GM19467 (cell line): ENCODE data around the gene PAM16.
"Not testable (repeated sequence)": the region's sequence is repeated elsewhere in the genome, so short reads cannot be mapped to it uniquely, and the experiment has no call there.

Experiments
- ATAC-seq: cut with Tn5 transposase; IDR thresholded peaks from one replicate; pipeline ENCODE4 v1.9.1; 2021; ENCODE audit warnings: mild to moderate bottlenecking, moderate library complexity; ENCODE audit not compliant: unreplicated experiment

PAM16 gene

DNA sequence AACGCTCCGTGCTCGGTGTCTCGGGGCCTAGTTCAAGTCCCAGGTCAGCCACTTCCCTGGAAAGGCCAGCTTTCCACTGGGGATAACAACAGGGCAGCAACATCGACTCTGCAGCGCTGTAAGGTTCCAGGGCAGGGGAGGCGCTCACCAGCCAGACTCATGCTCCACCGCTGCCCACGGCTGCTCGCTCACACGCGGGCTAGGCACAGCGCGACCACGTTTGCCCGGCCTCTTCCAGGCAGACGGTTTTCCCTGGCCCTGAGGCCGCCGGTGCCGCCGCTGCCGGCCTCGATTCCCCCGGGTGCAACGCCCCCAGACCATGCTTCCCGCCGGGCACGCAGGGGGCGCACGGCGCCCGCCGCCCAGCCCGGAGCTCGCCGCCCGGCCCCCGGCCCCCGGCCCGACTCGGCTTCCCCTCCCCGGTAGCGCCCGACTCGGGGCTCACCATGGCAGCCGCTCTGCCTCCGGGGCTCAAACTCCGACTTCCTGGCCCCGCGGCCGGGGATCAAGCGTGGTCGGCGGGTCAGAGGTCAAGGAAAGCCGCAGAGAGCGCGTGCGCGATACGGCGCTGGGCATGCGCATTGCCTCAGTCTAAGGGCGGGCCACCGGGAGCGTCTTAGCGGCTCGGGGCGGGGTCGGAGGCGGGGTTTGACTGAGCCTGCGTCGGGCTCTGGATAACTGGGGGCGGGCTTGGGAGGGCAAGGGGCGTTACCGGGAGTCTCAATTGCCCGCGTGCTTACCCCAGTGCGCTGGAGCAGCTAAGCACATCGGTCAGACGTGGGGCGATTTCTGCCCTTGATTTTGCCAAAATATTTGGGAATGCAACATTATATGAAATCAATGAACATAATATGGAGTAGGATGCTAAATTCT lies at the start of gene PAM16:
PAM16 (minus strand) TSS at position 535 of the 873 bp plus-strand sequence; CDS start at position 448, 87 bp downstream.
- peak; percentile 81 for ATAC-seq

DNA sequence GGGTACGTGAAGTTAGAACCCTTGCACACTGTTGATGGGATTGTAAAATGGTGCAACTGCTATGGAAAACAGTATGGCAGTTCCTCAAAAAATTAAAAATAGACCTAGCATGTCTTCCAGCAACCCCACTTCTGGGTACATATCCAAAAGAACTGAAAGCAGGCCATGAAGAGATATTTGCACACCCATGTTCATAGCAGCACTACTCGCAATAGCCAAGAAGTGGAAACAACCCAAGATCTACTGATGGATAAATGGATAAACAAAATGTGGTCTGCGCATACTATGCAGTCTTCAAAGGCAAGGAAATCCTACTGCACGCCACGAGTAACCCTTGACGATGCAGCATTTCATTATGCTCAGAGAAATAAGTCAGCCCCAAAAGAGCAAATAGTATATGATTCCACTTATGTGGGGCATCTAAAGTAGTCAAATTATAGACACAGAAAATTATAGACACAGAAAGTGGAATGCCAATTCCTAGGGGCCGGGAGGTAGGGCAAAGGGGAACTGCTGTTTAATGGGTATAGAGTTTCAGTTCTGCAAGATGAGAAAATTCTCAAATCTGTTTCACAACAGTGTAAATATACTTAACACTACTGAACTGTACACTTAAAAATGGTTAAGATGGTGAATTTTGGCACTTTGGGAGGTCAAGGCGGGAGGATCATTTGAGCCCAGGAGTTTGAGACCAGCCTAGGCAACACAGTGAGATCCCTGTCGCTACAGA lies 48.0 kb upstream of the PAM16 start:
- no peak for ATAC-seq

DNA sequence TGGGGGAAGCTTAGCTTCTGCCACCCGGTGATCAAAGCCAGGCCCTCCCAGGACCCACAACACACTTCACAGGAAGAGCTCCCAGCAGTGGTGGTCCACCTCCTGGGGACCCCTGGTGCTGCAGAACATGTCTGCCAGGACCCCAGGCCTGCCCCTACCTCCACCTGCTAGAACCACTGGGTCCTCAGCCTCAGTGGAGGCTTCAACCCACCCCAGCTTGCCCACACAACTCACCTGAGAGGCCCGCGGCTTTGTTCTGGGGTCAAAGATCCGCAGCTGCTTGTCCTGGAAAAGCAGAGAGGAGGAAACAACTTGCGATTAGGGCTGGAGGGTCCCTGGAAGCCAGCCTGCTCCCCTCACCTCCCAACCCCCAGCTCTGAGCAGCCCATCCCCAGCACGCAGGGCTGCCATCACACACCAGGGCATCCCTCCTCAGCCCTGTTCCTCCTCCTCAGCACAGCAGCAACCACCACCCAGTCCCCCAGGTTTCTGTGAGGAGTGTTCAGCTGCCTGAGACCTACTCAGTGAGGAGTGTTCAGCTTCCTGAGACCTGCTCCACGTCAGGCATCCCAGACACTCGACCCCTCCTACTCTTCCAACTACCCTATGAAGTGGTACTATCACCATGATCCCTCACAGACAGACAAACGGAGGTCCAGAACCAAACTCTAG lies 44.1 kb upstream of the PAM16 start:
- ATAC-seq, result no peak

DNA sequence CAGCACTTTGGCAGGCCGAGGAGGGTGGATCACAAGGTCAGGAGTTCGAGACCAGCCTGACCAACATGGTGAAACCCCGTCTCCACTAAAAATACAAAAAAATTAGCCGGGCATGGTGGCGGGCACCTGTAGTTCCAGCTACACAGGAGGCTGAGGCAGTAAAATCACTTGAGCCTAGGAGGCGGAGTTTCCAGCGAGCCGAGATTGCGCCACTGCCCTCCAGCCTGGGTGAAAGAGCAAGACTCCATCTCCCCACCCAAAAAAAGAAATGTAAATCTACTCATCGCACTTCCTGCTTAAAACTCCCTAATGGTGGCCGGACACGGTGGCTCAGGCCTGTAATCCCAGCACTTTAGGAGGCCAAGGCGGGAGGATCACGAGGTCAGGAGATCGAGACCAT lies 42.7 kb upstream of the PAM16 start:
- ATAC-seq, result not testable (repeated sequence)

DNA sequence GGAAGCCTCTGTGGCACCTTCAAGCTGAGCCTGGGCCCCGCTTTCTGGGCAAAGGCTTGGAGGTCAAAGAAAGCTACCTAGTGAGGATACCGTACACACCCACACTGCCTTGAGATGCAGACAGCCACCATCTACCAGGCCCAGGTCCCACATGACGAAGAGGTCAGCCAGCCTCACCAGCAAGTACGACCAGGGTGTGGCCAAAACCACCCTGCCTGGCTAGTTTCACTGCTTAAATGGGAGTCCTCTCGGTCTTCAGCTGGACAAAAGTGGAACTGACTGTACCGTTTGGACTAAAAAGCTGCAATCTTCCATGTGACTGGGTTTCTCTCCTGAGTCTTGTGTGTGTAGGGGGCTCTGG lies 42.1 kb upstream of the PAM16 start:
- no peak for ATAC-seq

DNA sequence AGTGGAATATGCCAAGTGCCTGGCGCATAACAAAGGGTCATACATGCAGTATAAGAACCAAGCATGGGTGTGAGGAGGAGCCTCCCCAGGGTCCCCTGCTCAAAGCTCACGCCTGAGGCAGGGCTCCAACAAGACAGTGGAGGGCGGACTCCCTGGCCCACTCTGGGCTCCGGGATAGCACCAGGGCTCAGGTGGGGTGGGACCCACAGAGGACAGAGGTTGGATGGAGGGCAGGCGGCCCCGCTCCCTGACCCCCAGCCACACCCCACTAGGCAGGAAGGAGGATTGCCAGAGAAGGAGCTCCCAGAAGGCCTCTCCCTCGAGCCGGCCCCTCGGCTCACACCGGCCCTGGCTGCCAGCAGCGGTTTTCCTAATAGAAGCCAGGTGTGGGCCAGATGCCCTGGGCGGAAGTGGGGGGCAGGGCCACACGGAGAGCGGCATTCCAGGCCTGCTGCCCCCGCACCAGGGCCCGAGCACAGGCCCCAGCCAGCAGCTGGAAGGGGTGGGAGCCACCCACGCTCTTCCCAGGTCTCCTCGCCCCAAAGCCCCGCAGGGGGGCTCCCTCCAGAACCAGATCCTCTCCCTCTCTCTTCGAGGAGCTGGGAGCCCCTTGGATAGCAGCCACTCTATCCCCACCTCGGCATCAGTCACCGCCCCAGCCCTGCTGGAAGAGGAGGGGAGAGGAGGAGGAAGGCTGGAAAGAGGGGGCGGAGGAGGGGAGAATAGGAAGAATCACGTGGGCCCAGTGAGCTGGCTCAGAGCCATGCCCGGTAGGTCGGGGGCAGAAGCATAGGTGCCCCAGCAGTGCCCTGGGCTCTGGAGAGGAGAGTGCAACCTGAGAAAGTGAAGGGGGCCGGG lies 41.5 kb upstream of the PAM16 start:
- no peak for ATAC-seq

DNA sequence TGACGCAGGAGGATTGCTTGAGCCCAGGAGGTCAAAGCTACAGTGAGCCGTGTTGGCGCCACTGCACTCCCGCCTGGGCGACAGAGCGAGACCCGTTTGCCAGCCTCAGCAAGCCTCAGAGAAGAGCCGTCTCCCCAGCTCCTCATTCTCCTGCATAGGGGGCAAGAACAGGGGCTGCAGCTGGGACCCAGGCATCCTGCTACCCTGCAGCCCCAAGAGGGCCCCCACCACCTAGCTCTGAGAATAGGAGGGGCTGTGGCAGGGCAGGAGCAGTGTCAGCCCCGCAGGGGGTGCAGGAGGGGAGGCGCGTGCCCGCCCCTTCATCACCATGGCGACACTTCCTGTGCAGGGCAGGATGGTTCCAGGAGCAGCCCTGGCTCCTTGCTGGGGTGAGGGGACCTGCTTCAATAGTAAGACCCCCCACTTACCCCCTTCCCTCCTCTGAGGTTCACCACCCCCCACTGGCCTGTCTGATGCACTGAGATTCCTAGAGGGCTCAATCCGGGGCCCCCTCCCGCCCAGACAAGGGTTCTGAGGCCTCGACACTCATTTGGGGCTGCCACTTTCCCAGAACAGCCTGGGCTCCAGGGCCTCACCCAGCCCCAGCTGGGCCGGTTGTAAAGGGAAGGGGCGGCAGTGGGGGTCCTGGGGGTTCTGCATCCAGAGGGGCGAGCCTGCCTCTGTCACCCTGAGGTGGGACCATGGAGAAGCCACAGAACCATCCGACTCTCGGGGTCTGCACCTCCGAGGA lies 40.7 kb upstream of the PAM16 start:
- ATAC-seq, result no peak

DNA sequence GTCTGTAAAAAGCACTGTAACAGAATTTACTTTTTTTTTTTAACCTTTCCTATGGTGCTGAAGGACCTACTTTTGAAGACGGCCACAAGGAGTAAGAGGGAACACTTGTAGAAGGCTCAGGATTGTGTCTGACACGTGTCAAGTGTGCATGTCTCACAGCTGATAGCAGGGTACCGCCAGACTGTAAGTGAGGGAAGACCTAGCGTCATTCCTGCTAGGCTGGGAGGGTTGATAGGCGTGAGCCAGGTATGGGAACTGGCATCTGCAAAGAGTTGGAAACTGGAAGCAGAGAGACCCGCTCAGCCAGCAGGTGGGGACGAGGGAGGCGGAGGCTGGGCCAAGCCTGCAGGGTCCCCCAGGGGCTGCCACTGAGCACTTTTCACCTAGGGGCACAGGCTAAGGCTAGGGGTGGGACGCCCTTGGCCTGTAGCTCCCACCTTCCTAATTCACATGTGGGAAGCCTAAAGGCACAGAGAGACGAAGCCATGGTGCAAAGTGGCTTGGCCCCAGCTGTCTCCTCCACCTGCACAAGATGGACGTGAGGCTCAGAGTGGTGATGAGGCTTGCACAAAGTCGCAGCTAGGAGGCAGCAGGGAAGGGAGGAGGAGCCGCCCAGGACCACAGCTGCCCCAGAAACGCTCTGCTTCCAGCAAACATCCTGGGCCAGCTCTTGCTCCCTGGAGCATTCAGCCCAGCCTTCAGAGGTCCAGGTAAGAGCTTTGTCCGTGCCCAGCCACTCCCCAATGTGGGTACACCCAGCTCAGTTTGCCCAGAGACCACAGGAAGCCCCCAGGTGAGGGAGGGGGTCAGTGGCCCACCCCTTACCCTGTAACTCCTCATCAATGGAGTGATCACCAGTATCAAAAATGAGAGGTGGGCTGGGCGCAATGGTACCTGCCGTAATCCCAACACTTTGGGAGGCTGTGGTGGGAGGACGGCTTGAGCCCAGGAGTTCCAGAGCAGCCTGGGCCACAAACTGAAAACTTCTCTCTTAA lies 39.4 kb upstream of the PAM16 start:
- no peak for ATAC-seq

DNA sequence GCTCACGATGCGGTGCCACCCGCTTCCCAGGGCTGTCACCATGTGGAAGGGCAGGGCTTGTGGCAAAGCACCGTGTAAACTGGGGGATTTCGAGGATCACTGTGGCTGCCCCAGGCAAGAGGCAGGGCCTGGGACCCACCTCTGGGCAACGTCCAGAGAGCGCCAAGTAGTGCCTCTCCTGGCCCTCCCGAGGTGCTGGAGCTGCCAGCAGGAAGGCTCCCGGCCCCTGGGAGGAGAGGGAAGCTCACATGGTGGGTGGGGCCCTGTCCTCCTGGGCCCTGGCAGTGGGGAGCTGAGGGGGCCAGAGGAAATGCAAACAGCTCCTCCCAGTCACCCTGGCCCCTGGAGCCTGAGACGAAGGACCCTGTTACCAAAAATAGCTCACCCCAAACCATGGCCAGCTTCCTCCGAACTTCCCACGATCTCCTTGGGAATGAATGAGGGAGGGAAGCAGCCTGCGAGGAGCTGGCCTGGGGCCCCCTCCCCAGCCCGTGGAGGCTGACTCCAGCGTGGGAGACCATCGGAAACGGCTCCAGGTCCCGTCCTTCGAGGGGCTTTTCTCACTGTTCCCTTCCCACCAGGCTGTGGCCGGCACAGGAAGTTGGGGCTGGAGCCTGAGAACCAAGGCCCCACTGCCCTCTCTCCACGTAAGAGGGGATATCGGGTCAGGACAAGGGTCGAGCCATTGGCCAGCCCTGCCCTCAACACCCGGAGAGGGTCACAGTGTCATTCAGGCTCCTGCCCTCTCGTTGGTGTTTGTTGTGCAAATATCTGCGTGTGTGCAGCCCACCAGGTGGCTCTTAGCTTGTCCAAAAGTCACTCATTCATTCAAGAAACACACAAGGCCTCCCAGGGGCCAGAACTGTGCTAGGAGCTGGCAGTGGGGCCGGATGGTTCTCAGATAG lies 38.2 kb upstream of the PAM16 start:
- no peak for ATAC-seq

DNA sequence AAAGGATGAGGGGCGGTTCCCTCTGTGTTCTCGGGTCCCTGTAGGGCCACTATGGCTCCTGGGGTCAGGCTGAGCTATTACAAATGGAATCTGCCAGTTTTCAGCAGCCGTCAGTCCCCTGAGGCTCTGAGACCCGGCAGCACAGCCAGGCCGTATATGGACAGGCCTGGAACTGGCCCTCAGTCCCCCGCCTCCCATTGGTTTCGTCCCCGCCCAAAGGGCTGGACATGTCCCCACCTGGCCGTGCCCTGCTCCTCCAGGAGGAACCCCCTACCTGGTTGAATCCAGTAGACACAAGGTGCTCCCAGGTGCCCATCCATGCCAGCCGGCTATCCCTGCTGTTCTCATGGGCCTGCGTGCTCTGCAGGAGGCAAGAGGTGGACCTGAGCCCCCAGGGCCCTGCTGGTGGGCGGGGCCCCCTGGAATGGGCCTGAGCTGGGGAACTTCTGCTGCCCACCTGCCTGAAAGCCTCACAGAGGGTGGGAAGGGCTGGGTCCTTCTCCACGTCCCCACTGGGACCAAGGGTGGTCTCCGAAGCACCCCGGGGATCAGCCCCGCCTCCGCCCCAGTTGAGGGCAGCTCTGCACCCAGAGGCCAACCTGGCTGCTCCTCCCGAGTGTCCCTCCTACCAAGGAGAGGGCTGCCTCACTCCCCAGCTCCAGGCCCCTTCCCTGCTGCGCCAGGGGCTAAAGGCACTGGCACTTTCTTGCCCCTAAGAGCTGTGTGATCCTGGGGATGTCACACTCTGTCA lies 37.3 kb upstream of the PAM16 start:
- no peak for ATAC-seq

DNA sequence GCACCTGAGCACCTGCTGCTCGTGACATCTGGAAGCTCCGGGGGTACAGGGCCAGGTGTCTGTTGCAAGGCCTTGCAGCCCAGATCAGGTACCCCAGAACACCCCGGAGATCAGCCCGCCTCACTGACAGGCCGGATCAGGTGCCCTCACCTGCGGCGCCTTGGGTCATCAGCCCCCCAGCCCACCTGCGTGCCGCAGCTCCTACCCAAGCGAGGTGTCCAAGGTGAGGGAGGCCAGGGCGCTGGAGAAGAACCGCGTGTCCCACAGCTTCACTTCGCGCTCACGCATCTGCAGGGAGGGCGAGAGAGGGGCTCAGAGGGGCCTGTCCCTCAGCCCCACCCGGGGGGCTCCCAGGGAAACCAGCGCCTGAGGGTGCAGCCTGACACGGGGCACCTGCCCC lies 36.7 kb upstream of the PAM16 start:
- ATAC-seq, result no peak

DNA sequence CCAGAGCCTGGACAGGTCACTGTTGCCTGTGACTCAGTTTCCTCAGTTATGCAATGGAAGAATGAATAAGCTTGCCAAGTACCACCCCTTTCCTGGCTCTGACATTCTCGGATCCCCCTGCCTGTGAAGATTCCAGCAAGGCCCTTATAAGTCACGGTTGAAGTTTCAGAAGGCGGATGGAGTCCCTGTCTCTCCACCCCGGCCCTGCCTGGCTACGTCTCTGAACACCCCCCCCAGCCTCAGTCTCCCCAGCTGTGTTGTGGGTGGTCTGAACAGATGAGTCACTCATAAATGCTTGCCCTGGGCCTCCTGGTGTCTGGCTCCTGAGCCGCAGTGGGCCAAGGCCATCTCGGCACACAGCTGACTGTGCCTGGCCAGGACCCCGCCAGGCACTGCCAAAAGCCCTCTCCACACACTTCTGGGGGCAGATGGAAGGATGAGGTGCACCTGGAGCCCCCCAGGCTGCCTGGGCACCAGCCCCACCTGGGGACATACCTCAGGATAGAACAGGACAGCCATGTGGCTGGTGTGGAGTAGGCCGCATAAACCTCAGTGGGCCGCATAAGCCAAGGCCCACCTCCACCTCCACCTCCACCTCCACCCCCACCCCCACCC lies 35.9 kb upstream of the PAM16 start:
- ATAC-seq, result no peak

DNA sequence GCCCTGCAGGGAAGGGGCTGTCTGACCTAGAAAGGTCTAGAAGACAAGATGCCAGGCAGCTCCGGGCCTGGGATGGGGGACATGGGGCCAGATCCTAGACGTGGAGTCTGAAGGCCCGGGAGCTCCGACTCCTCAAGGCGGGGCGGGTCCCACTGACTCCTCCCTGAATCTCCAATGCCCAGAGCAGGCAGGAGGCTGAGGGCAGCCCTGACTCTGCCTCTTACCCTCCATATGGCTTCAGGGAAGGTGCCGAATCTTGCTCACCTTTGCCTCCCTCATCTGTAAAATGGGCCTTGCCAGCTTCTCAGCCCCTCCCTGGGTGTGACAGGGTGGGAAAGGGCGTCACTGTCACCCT lies 35.3 kb upstream of the PAM16 start:
- ATAC-seq, result no peak

DNA sequence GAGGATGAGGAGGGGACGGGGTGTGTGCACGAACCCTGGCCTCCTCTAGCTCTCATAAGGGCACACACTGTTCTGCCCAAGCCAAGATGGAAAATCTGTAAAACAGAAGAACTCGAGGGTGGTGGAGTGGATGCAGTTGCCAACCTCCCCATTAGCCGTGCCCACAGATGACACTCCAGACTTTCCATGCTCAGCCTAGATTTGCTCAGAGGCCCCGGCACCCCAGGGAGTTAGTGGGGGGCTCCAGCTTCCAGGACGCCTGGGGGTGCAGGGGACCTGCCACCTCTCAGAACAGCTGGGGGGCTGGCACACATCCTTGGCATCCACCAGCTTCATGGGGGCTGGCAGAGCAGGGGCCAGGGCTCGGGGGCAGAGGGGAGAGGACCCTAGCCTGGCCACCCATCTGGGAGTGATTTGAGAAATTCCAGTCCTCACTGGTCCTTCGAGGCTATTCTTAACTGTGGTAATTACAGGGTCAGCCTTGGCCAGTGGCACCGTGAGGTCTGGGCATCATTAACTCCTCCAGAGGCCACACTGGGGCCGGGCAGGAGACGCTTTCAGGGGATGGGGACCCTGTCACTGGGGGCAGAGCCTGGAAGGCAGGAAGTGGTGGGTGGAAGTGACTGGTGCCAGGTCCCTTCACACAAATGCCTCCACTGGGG lies 34.8 kb upstream of the PAM16 start:
- no peak for ATAC-seq

DNA sequence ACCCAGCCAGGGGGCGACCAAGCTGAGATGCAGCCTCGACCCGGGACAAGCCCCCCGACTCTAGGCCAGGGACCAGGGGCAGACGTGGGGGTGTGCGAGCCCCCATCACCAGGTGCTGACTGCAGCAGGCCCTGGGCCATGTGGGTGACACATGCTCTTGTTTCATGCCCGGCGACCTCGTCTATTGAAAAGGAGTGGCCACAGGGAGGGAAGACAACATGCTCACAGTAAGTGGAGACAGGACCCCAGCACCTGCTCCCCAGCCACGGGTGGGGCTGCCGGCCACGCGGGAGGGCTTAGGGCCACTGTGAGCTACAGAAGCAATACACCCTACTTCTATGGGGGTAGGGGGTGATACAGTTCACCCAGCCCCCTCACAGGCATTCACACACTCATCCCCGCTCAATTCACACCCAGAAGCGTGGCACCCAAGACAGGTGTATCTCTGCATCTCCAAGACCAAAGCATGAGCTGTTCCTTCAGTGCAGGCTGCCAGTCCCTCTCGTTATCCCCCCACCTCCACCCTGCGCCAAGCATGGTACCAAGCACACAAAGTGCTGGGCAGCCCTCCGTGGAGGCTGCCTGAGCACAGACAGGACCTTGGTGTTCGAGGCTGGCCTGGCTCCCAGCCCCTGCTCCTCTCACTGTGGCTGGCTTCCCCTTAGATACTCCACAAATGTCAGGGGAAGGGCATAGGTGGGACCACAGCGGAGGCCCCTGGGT lies 34.1 kb upstream of the PAM16 start:
- ATAC-seq, result no peak

DNA sequence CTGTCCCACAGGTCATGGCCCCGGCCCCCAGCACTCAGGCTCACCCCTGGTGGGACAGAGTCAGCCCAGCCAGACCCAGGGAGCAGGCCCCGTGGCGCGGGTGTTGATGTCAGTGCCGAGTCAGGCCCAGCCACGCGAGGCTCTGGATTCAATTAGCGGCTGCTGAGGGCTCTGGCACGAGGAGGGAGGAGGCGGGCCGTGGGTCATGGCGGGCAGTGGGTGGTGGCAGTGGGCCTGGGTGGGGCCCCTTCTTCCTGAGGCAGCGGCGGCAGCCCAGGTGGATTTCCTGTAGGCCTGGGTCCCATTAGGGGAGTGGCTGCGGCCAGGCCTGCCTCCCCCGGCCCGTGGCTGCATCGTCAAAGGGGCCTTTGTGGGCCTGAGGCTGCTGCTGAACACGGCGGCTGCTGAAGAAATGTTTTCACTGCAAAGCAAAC lies 33.4 kb upstream of the PAM16 start:
- no peak for ATAC-seq
